Progenitor cell of endocrine pancreas (in vitro differentiated cells): ENCODE results near the gene PRR32. TPM values are rescaled to one million over a fixed set of nuclear protein-coding genes. Genes with fewer than 3 reads are reported as not detected.

ENCODE experiments used
- DNase-seq: peaks from one replicate; pipeline ENCODE4 v3.0.0; 2021; ENCODE audit warnings: low spot score; ENCODE audit not compliant: unreplicated experiment
- H3K27ac Mint-ChIP-seq: 2 replicates; pipeline ENCODE4 v1.8.0; 2021; ENCODE audit warnings: mild to moderate bottlenecking, moderate library complexity, mixed read lengths
- H3K27me3 Mint-ChIP-seq: 2 replicates; pipeline ENCODE4 v1.8.0; 2021; ENCODE audit warnings: mixed read lengths
- H3K36me3 Mint-ChIP-seq: 2 replicates; pipeline ENCODE4 v1.8.0; 2022; ENCODE audit warnings: mixed read lengths; ENCODE audit not compliant: insufficient read depth
- H3K4me1 Mint-ChIP-seq: 2 replicates; pipeline ENCODE4 v1.8.0; 2021; ENCODE audit warnings: low read depth, mixed read lengths
- H3K4me3 Mint-ChIP-seq: 2 replicates; pipeline ENCODE4 v1.8.0; 2021; ENCODE audit warnings: low read depth, mild to moderate bottlenecking, moderate library complexity, mixed read lengths
- H3K9me3 Mint-ChIP-seq: 2 replicates; pipeline ENCODE4 v1.8.0; 2021; ENCODE audit warnings: low read depth, mixed read lengths
- total RNA-seq: library from RNA; stranded (reverse); gene quantifications from 2 replicates; pipeline ENCODE4 v1.2.1, GENCODE V29; 2021
- TF ChIP-seq, protein P1 (sequence below): fragments of 200-600 bp; sonication (generic); IDR thresholded peaks from one replicate; pipeline ENCODE4 v1.5.0; 2021; ENCODE audit warnings: antibody characterized with exemption, mild to moderate bottlenecking; ENCODE audit not compliant: unreplicated experiment

PRR32 gene
- total RNA-seq, 1 donor from 2014 or later: not detected

DNA sequence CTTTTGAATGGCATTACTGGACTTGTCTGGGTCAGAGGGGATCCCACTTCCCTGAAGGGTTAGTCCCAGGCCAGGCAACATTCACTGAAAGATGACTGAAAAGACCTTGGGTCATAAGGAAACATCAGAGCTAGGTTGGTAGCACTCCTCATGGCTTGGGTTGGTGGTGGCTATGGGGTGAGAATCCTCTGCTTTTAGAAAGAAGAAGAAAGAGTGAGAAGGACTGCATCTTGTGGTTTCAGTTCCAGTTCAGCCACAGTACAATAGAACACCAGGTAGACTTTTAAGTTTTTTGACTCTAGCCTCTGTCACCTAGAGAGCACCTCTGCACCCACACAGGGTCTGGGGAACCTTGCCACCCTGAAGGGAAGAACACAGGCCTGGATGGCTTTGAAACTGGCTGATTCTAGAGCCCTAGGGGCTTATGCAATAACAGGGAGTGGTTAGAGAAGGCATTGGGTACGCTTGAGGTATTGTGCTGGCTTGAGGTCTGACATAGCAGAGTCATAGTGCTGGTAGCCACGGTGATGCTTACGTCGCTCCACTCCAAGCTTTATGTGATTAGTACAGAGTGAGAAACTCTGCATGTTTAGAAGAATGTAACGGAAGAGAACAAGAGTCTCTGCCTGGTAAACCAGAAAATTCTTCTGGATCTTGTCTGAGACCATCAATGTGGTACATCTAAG lies 36.5 kb downstream of the PRR32 start:
- H3K27me3 Mint-ChIP-seq: no peaks in the 10 kb centered on the region
- no peak overlapping the region for H3K27ac Mint-ChIP-seq
- H3K36me3 Mint-ChIP-seq: no peaks in the 10 kb centered on the region
- H3K4me1 Mint-ChIP-seq: no peaks in the 10 kb centered on the region
- H3K9me3 Mint-ChIP-seq: peaks cover 42% of the 10 kb centered on the region
- TF ChIP-seq, protein P1, sequence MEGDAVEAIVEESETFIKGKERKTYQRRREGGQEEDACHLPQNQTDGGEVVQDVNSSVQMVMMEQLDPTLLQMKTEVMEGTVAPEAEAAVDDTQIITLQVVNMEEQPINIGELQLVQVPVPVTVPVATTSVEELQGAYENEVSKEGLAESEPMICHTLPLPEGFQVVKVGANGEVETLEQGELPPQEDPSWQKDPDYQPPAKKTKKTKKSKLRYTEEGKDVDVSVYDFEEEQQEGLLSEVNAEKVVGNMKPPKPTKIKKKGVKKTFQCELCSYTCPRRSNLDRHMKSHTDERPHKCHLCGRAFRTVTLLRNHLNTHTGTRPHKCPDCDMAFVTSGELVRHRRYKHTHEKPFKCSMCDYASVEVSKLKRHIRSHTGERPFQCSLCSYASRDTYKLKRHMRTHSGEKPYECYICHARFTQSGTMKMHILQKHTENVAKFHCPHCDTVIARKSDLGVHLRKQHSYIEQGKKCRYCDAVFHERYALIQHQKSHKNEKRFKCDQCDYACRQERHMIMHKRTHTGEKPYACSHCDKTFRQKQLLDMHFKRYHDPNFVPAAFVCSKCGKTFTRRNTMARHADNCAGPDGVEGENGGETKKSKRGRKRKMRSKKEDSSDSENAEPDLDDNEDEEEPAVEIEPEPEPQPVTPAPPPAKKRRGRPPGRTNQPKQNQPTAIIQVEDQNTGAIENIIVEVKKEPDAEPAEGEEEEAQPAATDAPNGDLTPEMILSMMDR: no peak
- no peak for DNase-seq
- no peak overlapping the region for H3K4me3 Mint-ChIP-seq
